Right kidney (tissue), 1 donor: ENCODE results near the gene TMEM106C.

Source experiments
- DNase-seq: peaks from one replicate; pipeline ENCODE4 v3.0.0-alpha.2; 2016

Gene TMEM106C

GRCh38 chr12:47991106-47992061, 28.0 kb downstream of the TMEM106C start:
- peak; percentile 12 for DNase-seq

DNA sequence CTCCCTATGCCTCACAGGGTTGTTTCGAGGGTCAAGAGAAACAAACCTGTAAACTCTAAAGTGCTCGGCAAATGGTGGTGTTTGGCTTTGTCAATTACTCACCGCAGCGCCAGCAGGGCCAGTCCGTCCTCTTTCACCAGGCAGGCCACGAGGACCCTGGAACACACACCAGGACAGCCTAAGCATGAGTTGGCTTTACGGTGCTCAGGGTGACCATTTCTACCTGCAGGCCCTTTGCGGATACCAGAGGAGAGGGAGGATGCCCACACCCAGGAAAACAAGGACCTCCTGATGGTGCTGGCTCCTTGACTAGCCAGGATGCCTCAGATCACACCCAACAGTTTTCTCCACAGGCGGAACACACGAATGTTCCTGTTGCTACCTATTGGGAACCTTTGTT, 29.4 kb downstream of the TMEM106C start:
- DNase-seq: no peak

DNA sequence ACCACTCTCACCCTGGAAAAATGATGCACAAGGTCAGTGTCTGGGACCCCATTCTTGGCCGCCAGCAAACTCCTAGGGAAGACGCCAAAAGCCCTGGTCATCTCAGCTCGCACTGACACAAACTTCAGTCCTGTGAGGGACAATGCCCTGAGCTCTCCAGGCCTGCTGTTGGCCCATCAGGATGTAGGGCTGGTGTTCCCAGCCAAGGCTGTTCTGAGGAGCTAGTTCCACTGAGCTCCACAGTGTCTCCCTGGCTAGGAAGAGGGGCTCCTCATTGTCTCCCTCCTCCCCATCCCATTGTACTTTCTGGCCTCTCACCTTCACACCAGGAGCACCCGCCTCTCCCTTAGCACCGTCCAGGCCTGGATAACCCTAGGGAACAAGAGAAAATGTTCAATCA, 30.1 kb downstream of the TMEM106C start:
- DNase-seq: no peak

GRCh38 chr12:47995981-47996401, 32.6 kb downstream of the TMEM106C start:
- DNase-seq: no peak

GRCh38 chr12:47997321-47997720, 33.9 kb downstream of the TMEM106C start:
- DNase-seq: no peak

- no peak for DNase-seq
Observed at GRCh38 chr12:47999816-48000215, 36.4 kb downstream of the TMEM106C start.

GRCh38 chr12:48000878-48001504, 37.6 kb downstream of the TMEM106C start:
- no peak for DNase-seq

DNA sequence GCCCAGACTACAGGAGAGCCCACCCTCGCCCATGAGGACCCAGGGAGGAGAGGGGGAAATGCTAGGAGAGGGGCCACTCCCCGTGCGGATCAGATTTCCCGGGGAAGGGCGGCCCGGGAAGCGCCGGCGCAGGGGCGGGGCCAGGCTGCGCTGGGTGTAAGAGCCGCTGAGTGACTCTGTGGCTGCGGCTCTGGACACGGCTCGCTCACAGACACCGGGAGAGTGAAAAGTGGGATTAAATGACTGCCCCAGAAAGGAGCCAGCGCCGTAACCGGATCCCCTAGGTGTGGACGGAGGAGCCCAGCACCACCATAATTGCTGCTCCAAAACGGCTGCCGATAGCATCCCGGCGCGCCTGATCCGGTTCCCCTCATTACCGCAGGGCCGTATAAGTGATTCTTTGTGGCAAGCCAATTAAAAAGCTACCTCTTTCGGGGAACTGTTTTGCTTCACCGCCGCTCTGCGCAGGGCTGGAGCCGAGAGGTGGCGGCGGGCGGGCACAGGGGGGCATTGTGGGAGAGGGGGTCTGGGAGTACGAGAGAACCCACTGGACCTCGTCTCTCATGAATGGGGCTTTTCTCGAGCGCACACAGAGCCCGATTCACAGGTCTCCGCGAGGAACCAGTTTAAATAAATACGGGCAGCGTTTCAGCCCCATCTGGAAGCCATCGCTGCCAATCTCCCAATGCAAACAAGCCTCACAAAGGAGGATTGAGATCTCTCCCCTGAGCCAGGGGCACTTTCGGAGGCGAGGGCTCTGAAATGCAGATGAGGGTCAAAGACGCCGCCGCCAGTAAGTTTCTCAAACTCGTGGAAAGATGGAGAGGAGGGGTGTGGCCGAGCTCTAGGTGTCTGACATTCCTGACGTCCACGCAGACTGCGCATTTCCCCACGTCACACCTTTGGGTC, 38.4 kb downstream of the TMEM106C start:
- DNase-seq: peak; percentile 77

DNA sequence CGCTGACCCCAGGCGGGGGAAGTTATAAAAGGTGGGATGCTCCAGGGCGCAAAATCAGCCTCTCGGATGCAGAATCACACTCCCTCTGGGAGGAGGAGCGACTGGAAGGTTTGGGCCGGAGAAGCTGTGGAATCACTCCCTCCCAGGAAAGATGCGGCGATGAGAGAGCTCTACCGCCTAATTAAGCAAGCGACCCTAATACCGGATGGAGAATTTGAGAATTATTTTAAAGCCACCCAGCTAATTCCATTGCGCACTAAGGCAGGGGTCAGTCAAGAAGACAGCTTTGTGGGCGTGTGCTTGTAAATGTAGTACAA, 39.0 kb downstream of the TMEM106C start:
- no peak for DNase-seq

DNA sequence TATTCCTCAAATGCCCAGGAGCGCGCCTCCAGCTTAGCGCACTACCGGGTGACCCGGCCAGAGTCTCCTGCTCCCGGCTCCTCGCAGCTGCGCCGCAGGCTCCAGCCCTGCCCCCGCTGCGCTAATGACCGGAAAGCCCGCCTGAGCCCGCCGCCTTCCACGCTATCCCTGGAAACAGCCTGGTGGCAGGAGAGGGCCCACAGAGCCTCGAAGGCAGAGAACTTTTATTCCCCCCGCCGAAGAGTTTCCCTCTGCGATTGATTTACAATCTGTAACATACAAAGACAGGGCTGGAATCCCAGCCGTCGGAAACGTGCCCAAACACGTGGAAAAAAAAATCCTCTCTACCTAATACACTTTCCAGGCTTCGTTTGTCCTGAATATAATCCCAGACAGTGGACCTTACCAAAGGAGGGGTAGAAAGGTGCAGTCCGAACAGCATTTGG, 39.4 kb downstream of the TMEM106C start:
- DNase-seq: peak; percentile 69

DNA sequence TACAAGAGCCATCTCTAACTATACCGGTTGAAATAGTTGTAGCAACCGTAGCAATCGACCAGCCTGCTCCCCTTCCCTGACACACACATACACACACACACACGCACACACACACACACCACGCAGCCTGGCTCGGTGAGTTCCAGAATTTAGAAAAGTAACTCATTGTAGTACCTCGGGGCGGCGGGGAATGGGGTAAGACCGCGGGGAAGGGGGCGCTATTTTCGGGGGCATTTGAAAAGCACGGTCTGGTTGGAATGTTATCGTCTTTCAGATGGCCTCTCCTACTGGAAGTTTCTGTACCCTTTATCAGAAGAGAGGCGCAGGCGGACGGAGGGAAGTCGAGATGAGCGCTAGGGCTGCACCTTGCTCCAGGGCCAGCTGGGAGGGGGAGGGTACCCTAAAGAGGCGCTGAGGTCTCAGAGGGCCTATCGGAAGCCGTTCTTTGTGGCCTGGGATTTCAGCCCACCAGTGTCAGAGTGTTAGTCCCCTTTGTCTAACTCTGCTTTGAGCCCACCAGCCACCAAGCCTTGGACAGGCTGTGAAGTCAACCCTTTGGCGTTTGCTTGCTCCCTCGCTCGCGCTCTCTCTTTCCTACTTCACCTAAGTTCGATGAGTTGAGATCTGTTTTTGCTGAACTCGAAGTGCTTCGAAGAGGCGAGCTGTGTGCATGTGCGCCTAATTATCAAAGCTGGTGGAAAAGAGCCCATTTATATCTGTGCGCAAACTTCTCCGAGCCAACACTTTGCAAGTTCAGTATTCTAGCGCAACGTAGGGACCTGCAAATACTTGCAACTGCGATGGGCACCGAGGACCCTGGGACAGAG, 40.0 kb downstream of the TMEM106C start:
- DNase-seq: no peak

- peak; percentile 87 for DNase-seq
Observed at GRCh38 chr12:48004053-48004941, 40.9 kb downstream of the TMEM106C start, which contains the start of gene COL2A1. Gene COL2A1, minus strand, starts transcription at chr12:48004476. Its CDS starts 155 bp downstream, at chr12:48004321.

DNA sequence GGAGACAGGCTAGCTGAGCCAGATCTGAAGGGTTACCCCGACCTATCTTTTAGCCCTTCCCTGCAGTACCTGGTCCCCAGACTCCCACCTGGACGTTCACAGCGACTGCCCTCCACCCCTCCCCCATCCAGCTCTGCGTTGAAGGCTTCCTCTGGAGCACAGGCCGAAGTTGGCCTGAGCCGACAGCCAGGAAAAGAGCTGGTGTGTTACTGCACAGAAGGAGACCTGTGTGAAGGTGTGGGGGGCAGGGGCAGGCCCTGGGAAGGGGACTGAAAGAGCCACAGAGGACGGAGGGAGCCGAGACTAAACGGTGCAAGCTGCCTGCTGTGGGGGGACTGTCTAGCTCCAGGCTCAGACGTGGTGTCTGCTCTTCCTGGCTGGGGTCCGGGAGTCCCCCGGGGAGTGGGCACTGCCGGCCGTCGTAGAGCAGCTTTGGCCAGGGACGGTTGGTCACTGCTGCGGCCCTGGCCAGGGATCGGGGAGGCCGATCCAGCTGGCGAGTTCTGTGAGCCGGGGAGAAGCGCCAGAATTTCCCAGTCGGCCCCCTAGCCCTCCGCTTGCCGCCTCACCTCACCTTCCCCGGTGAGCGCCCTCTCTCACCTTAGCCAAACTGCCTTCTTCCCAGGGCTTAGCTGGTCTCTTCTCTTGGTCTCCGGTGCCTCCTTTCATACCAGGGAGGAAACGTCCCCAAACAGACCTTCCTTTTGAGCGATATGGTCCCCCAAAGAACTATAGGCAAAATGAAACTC, 41.8 kb downstream of the TMEM106C start:
- DNase-seq: no peak

- no peak for DNase-seq
Observed at GRCh38 chr12:48005750-48006021, 42.3 kb downstream of the TMEM106C start.

DNA sequence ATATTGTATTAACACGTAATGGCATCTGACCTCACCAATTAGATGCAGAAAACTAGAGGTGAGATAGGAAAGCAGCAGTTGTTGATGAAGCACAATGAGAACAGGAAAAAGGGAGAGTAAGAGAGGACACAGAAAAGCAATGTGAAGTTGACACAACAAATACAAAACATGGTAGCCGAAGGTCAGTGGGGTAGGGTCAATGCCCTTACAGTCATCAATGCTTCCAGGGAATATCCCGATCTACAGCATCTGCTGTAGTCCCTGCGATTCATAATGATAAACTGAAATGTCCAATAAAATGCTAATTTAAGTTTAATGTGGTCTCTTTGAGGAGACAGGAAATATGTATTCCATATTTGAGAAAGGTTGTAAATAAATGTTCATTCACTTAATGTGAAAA, 43.8 kb downstream of the TMEM106C start:
- no peak for DNase-seq

GRCh38 chr12:48008349-48008748, 45.0 kb downstream of the TMEM106C start:
- no peak for DNase-seq

GRCh38 chr12:48008950-48009349, 45.6 kb downstream of the TMEM106C start:
- DNase-seq: no peak

DNA sequence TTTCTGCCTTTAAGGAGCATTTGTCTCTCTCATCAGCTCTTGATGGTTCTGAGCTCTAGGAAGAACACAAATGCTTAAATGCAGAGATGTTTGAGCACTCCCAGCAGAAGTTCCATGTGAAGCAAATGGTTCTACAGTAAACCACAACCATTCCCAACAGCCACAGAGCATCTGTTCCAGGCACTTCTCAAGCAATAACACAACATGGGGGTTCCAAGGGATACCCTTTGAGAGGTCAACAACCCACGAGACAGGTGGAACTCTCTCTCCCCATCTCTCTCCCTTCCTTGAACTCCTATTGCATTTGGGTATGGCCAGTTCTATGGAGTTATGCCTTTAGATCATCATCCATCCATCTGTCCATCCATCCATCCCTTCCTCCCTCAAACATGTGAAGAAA, 46.1 kb downstream of the TMEM106C start:
- DNase-seq: no peak

- DNase-seq: no peak
Observed at GRCh38 chr12:48010366-48010970, 47.1 kb downstream of the TMEM106C start.

- DNase-seq: no peak
Observed at GRCh38 chr12:48012070-48012469, 48.7 kb downstream of the TMEM106C start.
